GM18907 (cell line): ENCODE results near the gene SLF2.
"Not testable (repeated sequence)": the region's sequence is repeated elsewhere in the genome, so short reads cannot be mapped to it uniquely, and the experiment has no call there.

Experiments used
- ATAC-seq: cut with Tn5 transposase; IDR thresholded peaks from one replicate; pipeline ENCODE4 v1.9.1; 2021; ENCODE audit warnings: mild to moderate bottlenecking, moderate library complexity; ENCODE audit not compliant: unreplicated experiment

The SLF2 gene

GRCh38 chr10:100960251-100960650 is 47.5 kb downstream of the SLF2 start:
- ATAC-seq: no peak

GRCh38 chr10:100962351-100963080 is 49.8 kb downstream of the SLF2 start:
- no peak for ATAC-seq

GRCh38 chr10:100963826-100964225 is 51.1 kb downstream of the SLF2 start:
- ATAC-seq: no peak

GRCh38 chr10:100965820-100966219 is 53.1 kb downstream of the SLF2 start:
- no peak for ATAC-seq

- ATAC-seq: no peak
These were observed 54.1 kb downstream of the SLF2 start for GRCh38 chr10:100966887-100967286.

- no peak for ATAC-seq
These were observed 54.6 kb downstream of the SLF2 start for GRCh38 chr10:100967332-100967731.

GRCh38 chr10:100968062-100968736 is 55.4 kb downstream of the SLF2 start:
- no peak for ATAC-seq

GRCh38 chr10:100968863-100969186 is 56.1 kb downstream of the SLF2 start:
- ATAC-seq: no peak

- ATAC-seq: no peak
These were observed 56.7 kb downstream of the SLF2 start, which contains the start of gene SEMA4G for GRCh38 chr10:100969187-100970075. TSS of gene SEMA4G (plus strand) at chr10:100969504. CDS start at chr10:100972913, 3,409 bp downstream.

GRCh38 chr10:100970076-100970913 is 57.5 kb downstream of the SLF2 start:
- ATAC-seq: no peak

GRCh38 chr10:100970914-100971811 is 58.4 kb downstream of the SLF2 start:
- ATAC-seq: no peak

GRCh38 chr10:100972115-100972903 is 59.5 kb downstream of the SLF2 start:
- ATAC-seq: no peak

GRCh38 chr10:100972904-100973535 is 60.3 kb downstream of the SLF2 start:
- ATAC-seq: no peak

GRCh38 chr10:100975397-100975796 is 62.6 kb downstream of the SLF2 start:
- ATAC-seq: not testable (repeated sequence)

- no peak for ATAC-seq
These were observed 64.1 kb downstream of the SLF2 start for GRCh38 chr10:100976906-100977305.

- ATAC-seq: no peak
These were observed 64.7 kb downstream of the SLF2 start for GRCh38 chr10:100977436-100977835.

- no peak for ATAC-seq
These were observed 65.5 kb downstream of the SLF2 start for GRCh38 chr10:100978121-100978900.

- no peak for ATAC-seq
These were observed 66.1 kb downstream of the SLF2 start for GRCh38 chr10:100978901-100979195.
